ENCODE measurements around the gene MEI4. TPM values are rescaled to one million over a fixed set of nuclear protein-coding genes. Genes with fewer than 3 reads are reported as not detected.

The MEI4 gene
- total and polyA plus RNA-seq, 2 of the 4 experiments (the other 2 are of a cell fraction), result not detected

DNA sequence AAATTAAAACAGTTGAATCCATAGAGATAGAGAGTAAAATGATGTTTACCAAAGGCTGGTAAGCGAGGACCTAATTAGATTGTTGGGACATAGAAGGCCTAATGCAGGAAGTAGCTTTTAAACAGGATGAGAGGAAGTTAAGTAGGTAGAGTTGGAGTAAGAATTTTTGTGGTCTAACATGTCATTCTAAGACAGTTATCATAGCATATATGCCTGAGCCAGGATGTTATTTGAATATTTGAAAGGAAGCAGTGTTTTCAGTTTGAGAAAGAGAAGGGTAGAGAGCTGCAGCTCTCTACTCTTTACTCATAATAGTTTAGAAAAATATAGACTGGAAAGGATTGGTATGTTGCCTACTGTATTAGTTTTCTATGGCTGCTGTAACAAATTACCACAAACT is 121.6 kb downstream of the MEI4 start:
- Histone ChIP-seq H3K14ac (replicated peaks; ENCODE audit: low read depth, low read length) (no peak overlapping the region), H3K18ac (ENCODE audit: low read depth, low read length) (no peak overlapping the region), H4K20me1 (ENCODE audit: insufficient read depth, low read length) (no peaks in the 10 kb centered on the region), H2AK9ac (replicated peaks; ENCODE audit: low read depth, low read length, poor library complexity) (no peak overlapping the region), H4K91ac (ENCODE audit: insufficient read depth, low read depth, low read length) (no peak overlapping the region), H3K4ac (ENCODE audit: low read depth, low read length) (no peak overlapping the region), H3K9ac (ENCODE audit: low read depth, low read length) (no peak overlapping the region), H2BK120ac (ENCODE audit: low read depth, low read length) (no peak overlapping the region), H3K27me3 (ENCODE audit: control insufficient read depth, insufficient read depth, low read length) (no peaks in the 10 kb centered on the region), H3K4me2 (ENCODE audit: low read depth, low read length) (no peak overlapping the region), H3K27ac (ENCODE audit: insufficient read depth, low read length) (no peak overlapping the region), H3K36me3 (ENCODE audit: control insufficient read depth, insufficient read depth, low read length) (no peaks in the 10 kb centered on the region), H2AFZ (replicated peaks; ENCODE audit: low read length, poor library complexity) (no peak overlapping the region), H3K79me1 (ENCODE audit: low read depth in 1 of 2, low read length in 2 of 2) (no peaks in the 10 kb centered on the region), H2AK5ac (ENCODE audit: low read depth, low read length) (no peak overlapping the region), H4K5ac (ENCODE audit: low read depth, low read length) (no peak overlapping the region), H3K4me3 (ENCODE audit: insufficient read depth, low read depth, low read length) (no peak overlapping the region), H3K9me3 (ENCODE audit: control insufficient read depth, insufficient read depth, low read length) (peaks cover 4% of the 10 kb centered on the region; the same call in 1 of the 2 replicates), H4K8ac (ENCODE audit: low read depth in 2 of 2, low read length in 2 of 2) (no peak overlapping the region), H2BK5ac (ENCODE audit: low read depth, low read length, poor library complexity, severe bottlenecking) (no peak overlapping the region), H3K56ac (ENCODE audit: extremely low read depth, insufficient read depth, low read length) (no peak overlapping the region), H2BK15ac (ENCODE audit: low read depth, low read length) (no peak overlapping the region), H2BK20ac (ENCODE audit: low read depth, low read length) (no peak overlapping the region), H3K4me1 (ENCODE audit: control insufficient read depth, insufficient read depth, low read length) (no peaks in the 10 kb centered on the region), H3K23ac (ENCODE audit: low read depth, low read length) (no peak overlapping the region), H3K9me1 (ENCODE audit: insufficient read depth, low read length) (no peaks in the 10 kb centered on the region)
- in situ Hi-C loops (cut with MboI; ENCODE audit: low sequenced_read_pairs), result no loop called here
- DNase-seq, result no peak
- POLR2A ChIA-PET (ENCODE audit: unreplicated experiment), result no interaction called here
- TF ChIP-seq, protein P1, sequence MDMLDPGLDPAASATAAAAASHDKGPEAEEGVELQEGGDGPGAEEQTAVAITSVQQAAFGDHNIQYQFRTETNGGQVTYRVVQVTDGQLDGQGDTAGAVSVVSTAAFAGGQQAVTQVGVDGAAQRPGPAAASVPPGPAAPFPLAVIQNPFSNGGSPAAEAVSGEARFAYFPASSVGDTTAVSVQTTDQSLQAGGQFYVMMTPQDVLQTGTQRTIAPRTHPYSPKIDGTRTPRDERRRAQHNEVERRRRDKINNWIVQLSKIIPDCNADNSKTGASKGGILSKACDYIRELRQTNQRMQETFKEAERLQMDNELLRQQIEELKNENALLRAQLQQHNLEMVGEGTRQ (IDR thresholded peaks at IDR 0.05; ENCODE audit: low read depth, low read length), result no peak
- TF ChIP-seq SMC3 (IDR thresholded peaks at IDR 0.05; ENCODE audit: low read depth, low read length) (no peak), BHLHE40 (IDR thresholded peaks at IDR 0.05; ENCODE audit: low read depth, low read length) (no peak)
- TF ChIP-seq, protein P2, sequence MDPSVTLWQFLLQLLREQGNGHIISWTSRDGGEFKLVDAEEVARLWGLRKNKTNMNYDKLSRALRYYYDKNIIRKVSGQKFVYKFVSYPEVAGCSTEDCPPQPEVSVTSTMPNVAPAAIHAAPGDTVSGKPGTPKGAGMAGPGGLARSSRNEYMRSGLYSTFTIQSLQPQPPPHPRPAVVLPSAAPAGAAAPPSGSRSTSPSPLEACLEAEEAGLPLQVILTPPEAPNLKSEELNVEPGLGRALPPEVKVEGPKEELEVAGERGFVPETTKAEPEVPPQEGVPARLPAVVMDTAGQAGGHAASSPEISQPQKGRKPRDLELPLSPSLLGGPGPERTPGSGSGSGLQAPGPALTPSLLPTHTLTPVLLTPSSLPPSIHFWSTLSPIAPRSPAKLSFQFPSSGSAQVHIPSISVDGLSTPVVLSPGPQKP (IDR thresholded peaks at IDR 0.05; ENCODE audit: borderline replicate concordance, low read depth, low read length), result no peak
- BruUV-seq (replicated peaks), result no TSS peak
- no CpG with 5 or more reads among the region's 1 CpG for WGBS, 2 experiments (ENCODE audit: extremely low coverage in 2 of 2, insufficient read length in 1 of 2)
- dilution Hi-C loops (cut with HindIII; ENCODE audit: low sequenced_read_pairs, unreplicated experiment), result no loop called here
- intact Hi-C loops (cut with micrococcal nuclease), result no loop called here
- CTCF ChIA-PET, result no interaction called here
- no peak for ATAC-seq (ENCODE audit: low read depth)
